Measurements from ENCODE around the gene OBSCN. TPM values are rescaled to one million over a fixed set of nuclear protein-coding genes. Genes with fewer than 3 reads are reported as not detected.

Gene OBSCN
- total and polyA plus RNA-seq, 2 of the 13 experiments (the other 11 are each of a cell fraction or from before 2014, with no cell fraction given), result 0.20 TPM

GRCh38 chr1:228416217-228416933 lies 208.5 kb downstream of the OBSCN start, which contains the start of gene TRIM17 (continued):
- TF ChIP-seq, protein P1, sequence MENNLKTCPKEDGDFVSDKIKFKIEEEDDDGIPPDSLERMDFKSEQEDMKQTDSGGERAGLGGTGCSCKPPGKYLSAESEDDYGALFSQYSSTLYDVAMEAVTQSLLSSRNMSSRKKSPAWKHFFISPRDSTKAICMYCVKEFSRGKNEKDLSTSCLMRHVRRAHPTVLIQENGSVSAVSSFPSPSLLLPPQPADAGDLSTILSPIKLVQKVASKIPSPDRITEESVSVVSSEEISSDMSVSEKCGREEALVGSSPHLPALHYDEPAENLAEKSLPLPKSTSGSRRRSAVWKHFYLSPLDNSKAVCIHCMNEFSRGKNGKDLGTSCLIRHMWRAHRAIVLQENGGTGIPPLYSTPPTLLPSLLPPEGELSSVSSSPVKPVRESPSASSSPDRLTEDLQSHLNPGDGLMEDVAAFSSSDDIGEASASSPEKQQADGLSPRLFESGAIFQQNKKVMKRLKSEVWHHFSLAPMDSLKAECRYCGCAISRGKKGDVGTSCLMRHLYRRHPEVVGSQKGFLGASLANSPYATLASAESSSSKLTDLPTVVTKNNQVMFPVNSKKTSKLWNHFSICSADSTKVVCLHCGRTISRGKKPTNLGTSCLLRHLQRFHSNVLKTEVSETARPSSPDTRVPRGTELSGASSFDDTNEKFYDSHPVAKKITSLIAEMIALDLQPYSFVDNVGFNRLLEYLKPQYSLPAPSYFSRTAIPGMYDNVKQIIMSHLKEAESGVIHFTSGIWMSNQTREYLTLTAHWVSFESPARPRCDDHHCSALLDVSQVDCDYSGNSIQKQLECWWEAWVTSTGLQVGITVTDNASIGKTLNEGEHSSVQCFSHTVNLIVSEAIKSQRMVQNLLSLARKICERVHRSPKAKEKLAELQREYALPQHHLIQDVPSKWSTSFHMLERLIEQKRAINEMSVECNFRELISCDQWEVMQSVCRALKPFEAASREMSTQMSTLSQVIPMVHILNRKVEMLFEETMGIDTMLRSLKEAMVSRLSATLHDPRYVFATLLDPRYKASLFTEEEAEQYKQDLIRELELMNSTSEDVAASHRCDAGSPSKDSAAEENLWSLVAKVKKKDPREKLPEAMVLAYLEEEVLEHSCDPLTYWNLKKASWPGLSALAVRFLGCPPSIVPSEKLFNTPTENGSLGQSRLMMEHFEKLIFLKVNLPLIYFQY (CRISPR knock-in tag; IDR thresholded peaks at IDR 0.05; ENCODE audit: borderline replicate concordance), result no peak
- TF ChIP-seq JUNB (CRISPR knock-in tag; IDR thresholded peaks at IDR 0.05; ENCODE audit: borderline replicate concordance), result no peak
- TF ChIP-seq SKI (IDR thresholded peaks at IDR 0.05; ENCODE audit: partially characterized antibody), result no peak
- no peak for TF ChIP-seq NBN (conservative IDR thresholded peaks at IDR 0.05)
- no peak for TF ChIP-seq ZNF383 (CRISPR knock-in tag; IDR thresholded peaks at IDR 0.05; ENCODE audit: borderline replicate concordance)
- TF ChIP-seq, protein P2, sequence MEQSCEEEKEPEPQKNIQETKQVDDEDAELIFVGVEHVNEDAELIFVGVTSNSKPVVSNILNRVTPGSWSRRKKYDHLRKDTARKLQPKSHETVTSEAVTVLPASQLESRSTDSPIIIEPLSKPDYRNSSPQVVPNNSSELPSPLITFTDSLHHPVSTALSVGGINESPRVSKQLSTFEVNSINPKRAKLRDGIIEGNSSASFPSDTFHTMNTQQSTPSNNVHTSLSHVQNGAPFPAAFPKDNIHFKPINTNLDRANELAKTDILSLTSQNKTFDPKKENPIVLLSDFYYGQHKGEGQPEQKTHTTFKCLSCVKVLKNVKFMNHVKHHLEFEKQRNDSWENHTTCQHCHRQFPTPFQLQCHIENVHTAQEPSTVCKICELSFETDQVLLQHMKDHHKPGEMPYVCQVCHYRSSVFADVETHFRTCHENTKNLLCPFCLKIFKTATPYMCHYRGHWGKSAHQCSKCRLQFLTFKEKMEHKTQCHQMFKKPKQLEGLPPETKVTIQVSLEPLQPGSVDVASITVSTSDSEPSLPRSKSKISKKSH (CRISPR knock-in tag; IDR thresholded peaks at IDR 0.05; ENCODE audit: borderline replicate concordance), result no peak
- TF ChIP-seq ZNF614 (CRISPR knock-in tag; IDR thresholded peaks at IDR 0.05; ENCODE audit: borderline replicate concordance), result no peak
- no peak for TF ChIP-seq ZNF280D (CRISPR knock-in tag; IDR thresholded peaks at IDR 0.05)
- TF ChIP-seq AHDC1 (CRISPR knock-in tag; IDR thresholded peaks at IDR 0.05; ENCODE audit: borderline replicate concordance), result no peak
